HEK293T (cell line): Measurements from ENCODE around the gene LGI2.

Source experiments
- CTCF ChIA-PET: fragments of 350-600 bp; formaldehyde crosslinking; extraction: SDS; loops from one replicate; lab custom pipeline; 2021; ENCODE audit warnings: antibody characterized with exemption, inconsistent platforms; lab: Yijun Ruan, JAX
- POLR2A ChIA-PET: fragments of 350-600 bp; formaldehyde crosslinking; extraction: SDS; loops from one replicate; lab custom pipeline; 2020; ENCODE audit warnings: antibody characterized with exemption, inconsistent platforms; lab: Yijun Ruan, JAX
- DNase-seq: peaks from one replicate; pipeline ENCODE4 v3.0.0; 2012; ENCODE audit warnings: mixed read lengths; ENCODE audit errors: extremely low spot score
- ARNT ChIP-seq: fragments of 450-650 bp; IDR thresholded peaks from 2 replicates; pipeline ENCODE4 v1.6.1; 2017; ENCODE audit warnings: mild to moderate bottlenecking
- BHLHE40 ChIP-seq: fragments of 450-650 bp; IDR thresholded peaks from 2 replicates; pipeline ENCODE4 v1.6.1; 2016; ENCODE audit warnings: mild to moderate bottlenecking, moderate library complexity, borderline replicate concordance
- CTBP1 ChIP-seq: fragments of 450-650 bp; IDR thresholded peaks from 2 replicates; pipeline ENCODE4 v1.6.1; 2016; ENCODE audit warnings: borderline replicate concordance
- ELF4 ChIP-seq: fragments of 450-650 bp; IDR thresholded peaks from 2 replicates; pipeline ENCODE4 v1.6.1; 2017; ENCODE audit warnings: antibody characterized with exemption
- FOXA1 ChIP-seq: fragments of 450-650 bp; IDR thresholded peaks from 2 replicates; pipeline ENCODE4 v1.6.1; 2016; ENCODE audit warnings: mild to moderate bottlenecking
- FOXK2 ChIP-seq: fragments of 450-650 bp; IDR thresholded peaks from 2 replicates; pipeline ENCODE4 v1.6.1; 2016; ENCODE audit warnings: mild to moderate bottlenecking
- FOXM1 ChIP-seq: fragments of 450-650 bp; IDR thresholded peaks from 2 replicates; pipeline ENCODE4 v1.6.1; 2017; ENCODE audit warnings: mild to moderate bottlenecking, borderline replicate concordance
- HDGF ChIP-seq: fragments of 450-650 bp; IDR thresholded peaks from 2 replicates; pipeline ENCODE4 v1.6.1; 2017; ENCODE audit warnings: antibody characterized with exemption, borderline replicate concordance
- L3MBTL2 ChIP-seq: fragments of 450-650 bp; conservative IDR thresholded peaks from 2 replicates; pipeline ENCODE4 v1.6.1; 2016; ENCODE audit warnings: mild to moderate bottlenecking
- LEF1 ChIP-seq: fragments of 450-650 bp; IDR thresholded peaks from 2 replicates; pipeline ENCODE4 v1.6.1; 2017; ENCODE audit warnings: mild to moderate bottlenecking, borderline replicate concordance
- NFRKB ChIP-seq: fragments of 450-650 bp; IDR thresholded peaks from 2 replicates; pipeline ENCODE4 v1.6.1; 2016; ENCODE audit warnings: mild to moderate bottlenecking, moderate library complexity
- SP1 ChIP-seq: fragments of 450-650 bp; IDR thresholded peaks from 2 replicates; pipeline ENCODE4 v1.6.1; 2017
- SUZ12 ChIP-seq: fragments of 450-650 bp; IDR thresholded peaks from 2 replicates; pipeline ENCODE4 v1.6.1; 2016; ENCODE audit warnings: mild to moderate bottlenecking
- TARDBP ChIP-seq: fragments of 450-650 bp; IDR thresholded peaks from 2 replicates; pipeline ENCODE4 v1.6.1; 2016
- ZNF384 ChIP-seq: fragments of 450-650 bp; IDR thresholded peaks from 2 replicates; pipeline ENCODE4 v1.6.1; 2016
- TF ChIP-seq, protein P1 (sequence below): fragments of 450-650 bp; IDR thresholded peaks from 2 replicates; pipeline ENCODE4 v1.6.1; 2016

LGI2 gene

DNA sequence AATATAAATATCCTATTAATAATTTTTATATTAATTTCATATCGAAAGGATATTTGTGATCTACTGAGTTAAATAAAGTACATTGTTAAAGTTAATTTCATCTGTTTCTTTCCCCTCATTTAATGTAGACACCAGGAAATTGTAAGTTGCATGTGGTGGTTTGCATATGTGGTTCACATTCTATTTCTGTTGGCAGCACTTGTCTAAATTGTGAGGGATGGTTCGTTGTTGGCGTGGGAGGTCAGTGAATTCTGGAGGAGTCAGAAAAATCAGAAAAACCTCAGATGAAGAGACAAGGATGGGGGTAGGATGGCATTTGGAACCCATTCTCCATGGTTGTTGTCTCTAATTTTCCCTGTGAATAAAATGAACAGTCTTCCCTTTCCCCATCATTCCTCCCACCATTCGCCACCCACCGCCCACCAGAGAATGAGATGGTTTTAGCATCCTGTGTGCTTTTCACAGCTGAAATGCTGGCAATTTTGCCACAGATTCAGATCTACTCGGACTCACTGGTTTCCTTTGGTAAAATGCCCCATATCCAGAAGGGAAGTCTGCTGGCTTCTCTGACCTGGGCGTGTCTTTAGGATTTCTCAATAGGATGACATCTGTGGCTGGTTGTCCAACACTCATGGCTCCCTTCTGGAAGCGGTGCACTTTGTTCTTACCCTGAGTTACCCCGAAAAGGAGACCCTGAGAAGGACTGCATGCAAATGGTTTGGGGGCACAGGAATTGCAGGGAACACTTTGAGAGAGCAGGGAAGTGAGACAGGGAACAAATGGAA, 52.3 kb downstream of the LGI2 start:
- ChIA-PET POLR2A (no interaction called here), CTCF (no interaction called here)
- TF ChIP-seq TARDBP: no peak
- TF ChIP-seq FOXA1: no peak
- TF ChIP-seq L3MBTL2: no peak
- no peak for TF ChIP-seq ELF4
- TF ChIP-seq LEF1: no peak
- TF ChIP-seq FOXK2: no peak
- TF ChIP-seq ZNF384: no peak
- no peak for TF ChIP-seq NFRKB
- no peak for TF ChIP-seq FOXM1
- no peak for TF ChIP-seq HDGF
- no peak for TF ChIP-seq SP1
- no peak for TF ChIP-seq ARNT
- no peak for TF ChIP-seq SUZ12
- TF ChIP-seq CTBP1: no peak
- TF ChIP-seq BHLHE40: no peak
- TF ChIP-seq, protein P1, sequence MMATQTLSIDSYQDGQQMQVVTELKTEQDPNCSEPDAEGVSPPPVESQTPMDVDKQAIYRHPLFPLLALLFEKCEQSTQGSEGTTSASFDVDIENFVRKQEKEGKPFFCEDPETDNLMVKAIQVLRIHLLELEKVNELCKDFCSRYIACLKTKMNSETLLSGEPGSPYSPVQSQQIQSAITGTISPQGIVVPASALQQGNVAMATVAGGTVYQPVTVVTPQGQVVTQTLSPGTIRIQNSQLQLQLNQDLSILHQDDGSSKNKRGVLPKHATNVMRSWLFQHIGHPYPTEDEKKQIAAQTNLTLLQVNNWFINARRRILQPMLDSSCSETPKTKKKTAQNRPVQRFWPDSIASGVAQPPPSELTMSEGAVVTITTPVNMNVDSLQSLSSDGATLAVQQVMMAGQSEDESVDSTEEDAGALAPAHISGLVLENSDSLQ: no peak
- DNase-seq: no peak

DNA sequence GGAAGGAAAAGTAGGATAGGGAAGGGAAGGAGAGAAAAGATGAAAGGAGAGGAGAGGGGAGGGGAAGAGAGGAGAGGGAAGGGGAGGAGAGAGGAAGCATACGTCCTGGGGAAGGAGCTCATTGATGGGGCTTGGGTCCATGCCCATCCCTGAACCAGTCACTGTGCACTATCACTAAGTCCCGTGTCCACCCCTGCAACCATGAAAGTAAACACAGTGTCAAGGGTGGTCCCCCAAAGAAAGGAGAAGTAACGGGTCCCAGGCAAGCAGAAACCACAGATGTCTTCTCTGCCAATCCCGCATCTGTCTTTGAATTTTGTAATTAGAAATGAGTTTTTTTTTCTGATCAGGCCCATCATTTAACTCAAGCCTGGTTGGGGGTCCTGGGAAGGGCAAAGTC, 55.2 kb downstream of the LGI2 start:
- no peak for TF ChIP-seq ZNF384
- TF ChIP-seq BHLHE40: no peak
- no peak for TF ChIP-seq SUZ12
- TF ChIP-seq TARDBP: no peak
- no peak for TF ChIP-seq L3MBTL2
- TF ChIP-seq, protein P1: no peak
- TF ChIP-seq FOXA1: no peak
- TF ChIP-seq HDGF: no peak
- DNase-seq: no peak
- CTCF ChIA-PET: no interaction called here
- POLR2A ChIA-PET: no interaction called here

DNA sequence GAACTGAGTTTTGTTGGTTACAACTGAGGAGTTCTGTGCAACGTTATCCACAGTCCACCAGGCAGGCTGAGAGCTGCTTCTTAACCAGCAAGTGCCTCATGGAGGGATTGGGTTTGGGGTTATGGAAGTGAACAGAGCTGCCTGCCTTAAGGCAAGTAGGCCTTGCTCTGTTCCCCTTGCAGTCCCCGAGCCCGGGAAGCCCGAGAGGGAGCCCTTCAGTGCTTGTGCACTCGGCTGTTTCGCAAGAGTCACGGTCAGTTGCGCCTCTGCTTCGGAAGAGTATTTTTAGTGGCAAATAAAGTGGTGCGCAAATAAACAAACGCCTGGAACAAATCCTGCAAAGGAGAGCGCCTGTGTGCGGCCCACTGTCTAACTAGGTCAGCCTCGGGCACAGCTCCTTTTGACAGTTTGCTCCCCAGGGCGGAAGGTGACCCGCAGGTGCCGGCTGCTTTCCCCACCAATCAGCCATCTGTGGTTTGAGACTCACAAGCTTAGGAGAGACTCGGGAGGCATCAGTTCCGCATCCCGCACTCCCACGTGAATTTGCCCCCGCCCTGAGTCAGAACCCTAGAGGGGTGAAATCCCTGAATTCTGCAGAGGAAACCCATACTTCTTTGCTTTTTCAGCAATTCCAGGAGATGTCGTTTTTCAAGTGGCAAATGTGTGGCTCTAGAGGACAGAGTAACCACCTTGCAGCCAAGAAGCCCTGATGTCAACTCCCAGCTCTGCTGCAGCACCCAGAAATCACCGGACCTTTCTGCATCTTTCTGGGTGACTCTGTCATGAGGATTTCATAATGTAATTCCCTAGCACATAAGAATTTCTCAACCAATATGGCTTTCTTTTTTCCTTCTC, 56.8 kb downstream of the LGI2 start:
- ChIA-PET POLR2A (no interaction called here), CTCF (no interaction called here)
- no peak for DNase-seq
- TF ChIP-seq SUZ12 (no peak), FOXM1 (no peak)

DNA sequence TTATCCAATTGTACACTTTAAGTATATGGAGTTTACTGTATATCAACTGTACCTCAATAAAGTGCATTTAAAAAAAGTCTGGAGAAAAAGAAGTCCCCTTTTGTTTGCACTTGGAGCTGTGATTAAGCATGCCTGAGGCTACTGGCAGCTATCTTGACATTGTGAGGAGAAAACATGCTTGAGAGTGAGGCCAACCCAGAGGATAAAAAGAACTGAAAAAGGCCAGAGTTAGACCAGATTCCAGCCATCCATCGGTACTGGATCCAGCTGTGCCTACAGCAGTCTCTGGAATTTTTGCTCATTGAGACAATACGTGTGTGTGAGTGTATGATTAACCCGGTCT, 57.4 kb downstream of the LGI2 start:
- ChIA-PET CTCF (no interaction called here), POLR2A (no interaction called here)
- TF ChIP-seq BHLHE40 (no peak), NFRKB (no peak), ARNT (no peak), SP1 (no peak), TARDBP (no peak), SUZ12 (no peak), ZNF384 (no peak), LEF1 (no peak), FOXA1 (no peak), L3MBTL2 (no peak), HDGF (no peak), CTBP1 (no peak), FOXM1 (no peak), ELF4 (no peak), FOXK2 (no peak)
- TF ChIP-seq, protein P1: no peak
- DNase-seq: no peak

DNA sequence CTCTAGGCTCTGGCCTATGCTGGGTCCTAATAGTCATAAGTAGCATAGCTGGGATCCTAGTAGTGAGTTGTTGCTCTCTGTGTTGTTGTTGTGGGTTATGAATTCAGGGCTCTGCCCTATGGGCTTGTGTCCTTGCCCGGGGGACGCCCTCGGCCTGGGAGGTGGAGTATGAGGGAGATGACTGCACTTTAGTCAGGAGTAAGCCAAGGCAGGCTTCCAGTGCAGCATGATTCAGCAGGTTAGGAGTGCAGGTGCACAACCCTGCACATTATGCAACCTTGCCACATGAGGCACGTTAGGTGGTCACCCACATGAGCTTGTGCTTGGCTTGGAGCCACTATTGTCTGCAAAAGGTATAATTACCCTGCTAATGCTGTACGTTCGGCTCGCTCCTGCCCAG, 59.6 kb downstream of the LGI2 start:
- ChIA-PET CTCF (no interaction called here), POLR2A (interaction anchor here (0.7 kb wide), 1 partner anchor 17 kb away, joined by 3 read pairs; no protein-coding TSS in a partner anchor)
- DNase-seq: no peak
- TF ChIP-seq FOXK2: no peak
- TF ChIP-seq ELF4: no peak
- TF ChIP-seq ZNF384: no peak
- TF ChIP-seq HDGF: no peak
- no peak for TF ChIP-seq SP1
- TF ChIP-seq ARNT: no peak
- TF ChIP-seq CTBP1: no peak
- TF ChIP-seq, protein P1: no peak
- no peak for TF ChIP-seq TARDBP
- no peak for TF ChIP-seq NFRKB
- no peak for TF ChIP-seq L3MBTL2
- TF ChIP-seq LEF1: no peak
